Esophagus muscularis mucosa (tissue), 4 donors: ENCODE measurements around the gene ARHGAP5.

ENCODE experiments used
- EP300 ChIP-seq: sonication (generic); formaldehyde crosslinking; IDR thresholded peaks from one replicate; pipeline ENCODE4 v1.6.1; 2017; ENCODE audit warnings: antibody characterized with exemption
- POLR2A ChIP-seq: fragments of 450-650 bp; IDR thresholded peaks from one replicate; pipeline ENCODE4 v1.6.1; 2017; ENCODE audit warnings: antibody characterized with exemption, moderate library complexity, mild to moderate bottlenecking, low read depth
- POLR2AphosphoS5 ChIP-seq, 2 donors: sonication (generic); formaldehyde crosslinking; IDR thresholded peaks; one replicate each; pipeline ENCODE4 v1.6.1; 2017; ENCODE audit warnings: antibody characterized with exemption in 2 of 2
- TF ChIP-seq, protein P1 (sequence below), 3 experiments: fragments of 200-600 bp in 2 of 3; fragments of 450-650 bp in 1 of 3; sonication (generic) in 2 of 3; IDR thresholded peaks; one replicate each; pipeline ENCODE4 v1.5.1; 2017 to 2019; ENCODE audit warnings: antibody characterized with exemption in 3 of 3, mild to moderate bottlenecking in 2 of 3, moderate library complexity in 1 of 3

DNA sequence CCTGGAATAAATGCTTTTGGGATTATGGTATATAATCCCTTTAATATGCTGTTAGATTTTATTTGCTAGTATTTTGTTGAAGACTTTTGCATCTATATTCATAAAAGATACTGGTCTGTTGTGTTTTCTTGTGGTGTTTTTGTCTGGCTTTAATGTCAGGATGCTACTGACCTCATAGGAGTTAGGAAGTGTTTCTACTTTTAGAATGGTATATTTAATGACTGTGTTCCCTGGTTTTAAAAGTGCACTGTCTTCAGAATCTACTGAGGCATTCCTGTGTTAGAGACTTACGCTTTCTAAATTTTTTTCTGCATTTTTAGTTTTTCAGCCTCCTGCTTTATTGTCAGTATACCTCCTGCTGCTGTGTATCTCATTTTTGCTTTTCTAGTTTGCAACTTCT lies 51.6 kb downstream of the ARHGAP5 start:
- TF ChIP-seq EP300 (no peak), POLR2A (no peak), POLR2AphosphoS5 (IDR thresholded peaks at IDR 0.05) (no peak)
- TF ChIP-seq, protein P1, sequence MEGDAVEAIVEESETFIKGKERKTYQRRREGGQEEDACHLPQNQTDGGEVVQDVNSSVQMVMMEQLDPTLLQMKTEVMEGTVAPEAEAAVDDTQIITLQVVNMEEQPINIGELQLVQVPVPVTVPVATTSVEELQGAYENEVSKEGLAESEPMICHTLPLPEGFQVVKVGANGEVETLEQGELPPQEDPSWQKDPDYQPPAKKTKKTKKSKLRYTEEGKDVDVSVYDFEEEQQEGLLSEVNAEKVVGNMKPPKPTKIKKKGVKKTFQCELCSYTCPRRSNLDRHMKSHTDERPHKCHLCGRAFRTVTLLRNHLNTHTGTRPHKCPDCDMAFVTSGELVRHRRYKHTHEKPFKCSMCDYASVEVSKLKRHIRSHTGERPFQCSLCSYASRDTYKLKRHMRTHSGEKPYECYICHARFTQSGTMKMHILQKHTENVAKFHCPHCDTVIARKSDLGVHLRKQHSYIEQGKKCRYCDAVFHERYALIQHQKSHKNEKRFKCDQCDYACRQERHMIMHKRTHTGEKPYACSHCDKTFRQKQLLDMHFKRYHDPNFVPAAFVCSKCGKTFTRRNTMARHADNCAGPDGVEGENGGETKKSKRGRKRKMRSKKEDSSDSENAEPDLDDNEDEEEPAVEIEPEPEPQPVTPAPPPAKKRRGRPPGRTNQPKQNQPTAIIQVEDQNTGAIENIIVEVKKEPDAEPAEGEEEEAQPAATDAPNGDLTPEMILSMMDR (IDR thresholded peaks at IDR 0.05), result no peak
